Upper lobe of left lung (tissue), 4 donors: ENCODE data around the gene SLC9A9.

ENCODE experiments used
- CTCF ChIP-seq, 6 experiments: fragments of 450-650 bp in 4 of 6; fragments of 200-600 bp in 2 of 6; sonication (generic) in 2 of 6; IDR thresholded peaks; one replicate each; pipeline ENCODE4 v1.5.1; 2016 to 2019; ENCODE audit warnings: antibody characterized with exemption in 6 of 6
- EP300 ChIP-seq, 4 donors: sonication (generic); formaldehyde crosslinking; IDR thresholded peaks; one replicate each; pipeline ENCODE4 v1.5.1; 2017; ENCODE audit warnings: antibody characterized with exemption in 4 of 4, control low read depth in 2 of 4
- POLR2A ChIP-seq, 4 donors: fragments of 450-650 bp; IDR thresholded peaks; one replicate each; pipeline ENCODE4 v1.5.1; 2016 to 2017; ENCODE audit warnings: antibody characterized with exemption in 4 of 4, mild to moderate bottlenecking in 2 of 4

GRCh38 chr3:143502081-143502480, 346.2 kb downstream of the SLC9A9 start:
- TF ChIP-seq EP300 (IDR thresholded peaks at IDR 0.05) = no peak
- no peak for TF ChIP-seq CTCF (IDR thresholded peaks at IDR 0.05)
- no peak for TF ChIP-seq POLR2A (IDR thresholded peaks at IDR 0.05)
